IgD-negative memory B cell (primary cell): ENCODE results near the gene MUC4. TPM values are rescaled to one million over a fixed set of nuclear protein-coding genes. Genes with fewer than 3 reads are reported as not detected.

Source experiments
- H3K27ac Mint-ChIP-seq, 3 donors: one replicate each; pipeline ENCODE4 v1.8.0; 2020 to 2022; ENCODE audit warnings: mild to moderate bottlenecking in 3 of 3, mixed read lengths in 3 of 3, moderate library complexity in 1 of 3
- H3K27me3 Mint-ChIP-seq: one replicate; pipeline ENCODE4 v1.8.0; 2021; ENCODE audit warnings: mixed read lengths
- H3K36me3 Mint-ChIP-seq: one replicate; pipeline ENCODE4 v1.8.0; 2020; ENCODE audit warnings: mild to moderate bottlenecking, mixed read lengths
- H3K4me1 Mint-ChIP-seq, 3 donors: one replicate each; pipeline ENCODE4 v1.8.0; 2020 to 2022; ENCODE audit warnings: mixed read lengths in 3 of 3, mild to moderate bottlenecking in 1 of 3
- H3K4me3 Mint-ChIP-seq, 4 donors: one replicate each; pipeline ENCODE4 v1.8.0; 2020 to 2022; ENCODE audit warnings: mild to moderate bottlenecking in 4 of 4, mixed read lengths in 4 of 4, moderate library complexity in 3 of 4
- H3K9me3 Mint-ChIP-seq, 3 donors: one replicate each; pipeline ENCODE4 v1.8.0; 2020 to 2021; ENCODE audit warnings: mixed read lengths in 3 of 3, mild to moderate bottlenecking in 1 of 3
- polyA plus RNA-seq: library from polyadenylated mRNA; unstranded; fragments of 300-500 nt; fragmentation: Illumina TruSeq; gene quantifications from one replicate; pipeline ENCODE4 v1.2.3, GENCODE V29; 2021

The MUC4 gene
- polyA plus RNA-seq, 1 donor from 2014 or later: 0.01 TPM

- H3K9me3 Mint-ChIP-seq: no peaks in the 10 kb centered on the region
- H3K4me3 Mint-ChIP-seq: no peak overlapping the region
- H3K4me1 Mint-ChIP-seq: peaks cover 4 to 18% (median 12%) of the 10 kb centered on the region in 3 donors
- H3K36me3 Mint-ChIP-seq: peaks cover 6% of the 10 kb centered on the region
- no peaks in the 10 kb centered on the region for H3K27me3 Mint-ChIP-seq
- peak overlapping the region in 1 of 3 donors; percentile 5 for H3K27ac Mint-ChIP-seq
Observed at GRCh38 chr3:195697582-195698324, 114.0 kb downstream of the MUC4 start.

Other genes with a start within 250 kb of the MUC4 start
- gene APOD, start 228.0 kb downstream of the MUC4 start, polyA plus RNA-seq: not detected
- gene MUC20, start 91.0 kb downstream of the MUC4 start, polyA plus RNA-seq: 0.39 TPM
- gene TNK2, start 96.6 kb upstream of the MUC4 start, polyA plus RNA-seq: 6.1 TPM